Activated CD8-positive, alpha-beta memory T cell treated with anti-CD3 and anti-CD28 coated beads, Interleukin-2, amount 10 ng/mL, durations not matched to agents 7 days and 5 days (primary cell): ENCODE results near the gene MTUS2. TPM values are rescaled to one million over a fixed set of nuclear protein-coding genes. Genes with fewer than 3 reads are reported as not detected.
A peak's percentile ranks its signal among the peaks of the same experiment; 100 is the strongest.

Experiments
- ATAC-seq: fragments of 150-1000 bp; cut with Tn5 transposase; one replicate; pipeline ENCODE4 v1.10.0; 2021; ENCODE audit warnings: moderate library complexity
- CTCF ChIA-PET: fragments of 350-600 bp; sonication (Branson Sonifier 250); formaldehyde crosslinking; loops from one replicate; lab custom pipeline; 2021; ENCODE audit warnings: antibody characterized with exemption; lab: Charles Lee
- DNase-seq: peaks from one replicate; pipeline ENCODE4 v3.0.0-alpha.2; 2020
- H3K27ac Mint-ChIP-seq: one replicate; pipeline ENCODE4 v1.8.0; 2021; ENCODE audit warnings: mild to moderate bottlenecking, mixed read lengths
- H3K27me3 Mint-ChIP-seq: one replicate; pipeline ENCODE4 v1.8.0; 2021; ENCODE audit warnings: mixed read lengths
- H3K36me3 Mint-ChIP-seq: one replicate; pipeline ENCODE4 v1.8.0; 2021; ENCODE audit warnings: mild to moderate bottlenecking, mixed read lengths
- H3K4me1 Mint-ChIP-seq: one replicate; pipeline ENCODE4 v1.8.0; 2021; ENCODE audit warnings: mixed read lengths
- H3K4me3 Mint-ChIP-seq: one replicate; pipeline ENCODE4 v1.8.0; 2021; ENCODE audit warnings: mild to moderate bottlenecking, moderate library complexity, mixed read lengths
- H3K9me3 Mint-ChIP-seq: one replicate; pipeline ENCODE4 v1.8.0; 2022; ENCODE audit warnings: low read depth, mixed read lengths
- total RNA-seq, 2 experiments: library from RNA; stranded (reverse); gene quantifications; one replicate each; pipeline ENCODE4 v1.2.3, GENCODE V29; 2021

MTUS2 gene
- total RNA-seq: not detected

DNA sequence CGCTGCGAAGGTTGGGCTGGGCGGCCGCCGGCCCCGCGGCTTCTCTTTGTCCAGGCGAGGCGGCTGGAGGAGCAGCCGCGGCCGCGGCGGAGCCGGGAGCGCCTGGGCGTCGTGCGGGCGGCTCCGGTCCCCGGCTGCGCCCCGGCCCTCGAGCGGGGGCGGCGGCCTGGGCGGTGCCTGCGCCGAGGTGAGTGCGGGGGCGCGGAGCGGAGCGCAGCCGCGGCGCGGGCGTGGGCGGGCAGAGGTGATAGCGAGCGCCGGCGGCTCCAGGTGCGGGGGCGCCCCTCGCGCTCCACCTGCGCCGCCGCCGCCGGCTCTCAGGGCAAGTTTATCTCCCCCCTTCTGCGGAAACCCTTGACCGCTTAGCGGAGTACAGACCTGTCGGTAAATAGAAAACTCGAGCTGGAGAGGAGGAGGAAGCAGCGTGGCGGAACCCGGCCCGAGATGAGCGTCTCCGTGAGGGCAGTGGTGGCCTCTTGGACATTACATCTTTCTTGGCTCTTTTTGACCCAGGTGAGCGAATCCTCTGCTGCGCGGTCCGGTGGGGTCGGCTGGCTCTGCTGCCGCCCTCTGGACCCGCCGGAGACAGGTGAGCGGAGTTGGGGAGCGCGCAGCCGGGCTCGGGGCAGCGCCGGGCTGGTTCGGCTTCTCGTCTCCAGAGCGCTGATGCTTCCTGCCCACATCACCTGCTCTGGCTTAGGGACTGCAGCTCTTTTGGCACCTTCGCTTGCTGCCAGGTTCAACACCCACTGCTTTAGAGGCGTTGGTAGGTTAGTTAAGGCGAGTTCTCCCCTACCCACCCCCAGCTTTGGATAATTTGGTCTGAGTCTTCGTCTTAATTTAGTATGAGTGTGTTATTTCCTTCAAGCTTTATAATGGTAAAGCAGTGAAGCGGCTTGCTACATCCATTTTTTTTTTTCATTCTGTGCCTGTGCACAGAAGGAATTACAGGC lies at the start of gene MTUS2:
MTUS2 (plus strand) TSS at position 241 of the 953 bp plus-strand sequence.
- Mint-ChIP-seq H3K4me1 (peaks cover 3% of the 10 kb centered on the region), H3K4me3 (peak within 1 kb of the TSS; percentile 30), H3K36me3 (no peaks in the 10 kb centered on the region), H3K27ac (no peak within 1 kb of the TSS), H3K9me3 (peaks cover 7% of the 10 kb centered on the region), H3K27me3 (peaks cover 50% of the 10 kb centered on the region)
- peak; percentile 20 for ATAC-seq
- CTCF ChIA-PET: interaction anchor here (1.1 to 1.3 kb wide), 2 partner anchors 51 to 542 kb away, joined by 3 read pairs; no protein-coding TSS in a partner anchor
- no peak for DNase-seq

DNA sequence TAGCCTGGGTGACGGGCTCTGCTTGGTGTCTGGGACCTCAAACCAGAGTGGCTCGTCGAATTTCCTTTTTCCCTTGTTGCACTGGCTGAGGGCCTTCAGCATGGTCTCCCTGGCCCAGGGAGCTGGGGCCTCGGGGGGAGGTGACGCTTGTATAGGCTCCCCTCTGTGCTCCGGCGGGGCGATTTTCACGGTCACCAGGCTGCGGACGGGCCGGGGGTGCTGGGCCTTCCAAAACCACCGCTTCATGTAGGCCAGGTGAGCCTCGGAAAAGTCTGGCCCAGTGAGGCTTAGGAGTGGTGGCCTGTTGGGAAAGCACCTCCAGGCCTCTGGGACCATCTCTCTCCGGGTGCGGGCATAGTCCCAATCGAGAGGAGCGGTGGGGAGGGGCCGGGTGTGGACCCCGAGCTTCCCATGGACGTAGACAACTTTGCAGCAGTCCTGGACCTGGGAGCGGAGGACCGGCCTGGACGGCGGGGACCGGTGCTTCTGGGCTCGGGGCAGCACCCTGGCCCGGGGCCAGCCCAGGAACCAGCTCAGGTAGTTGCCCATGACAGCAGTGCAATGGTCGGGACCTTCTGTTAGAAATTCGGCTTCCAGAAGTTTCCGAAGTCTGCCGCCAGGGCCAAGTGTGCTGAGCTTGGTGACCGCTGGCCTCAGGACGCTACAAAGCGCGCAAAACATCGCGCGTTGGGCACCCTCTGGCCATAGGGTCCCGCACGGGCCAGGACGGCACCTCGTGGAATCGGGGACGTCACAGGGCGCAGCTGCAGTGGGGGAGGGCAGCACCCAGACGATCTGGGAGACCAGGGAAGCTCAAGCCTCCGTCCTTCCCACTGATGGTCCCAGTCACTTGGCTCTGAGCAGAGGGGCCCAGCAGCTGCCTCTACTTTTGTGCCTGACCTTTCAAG lies 41.6 kb upstream of the MTUS2 start:
- CTCF ChIA-PET: no interaction called here
- peaks cover 15% of the 10 kb centered on the region for H3K27me3 Mint-ChIP-seq
- H3K4me3 Mint-ChIP-seq: no peak overlapping the region
- no peak overlapping the region for H3K27ac Mint-ChIP-seq
- H3K36me3 Mint-ChIP-seq: no peaks in the 10 kb centered on the region
- no peaks in the 10 kb centered on the region for H3K4me1 Mint-ChIP-seq
- H3K9me3 Mint-ChIP-seq: peaks cover 2% of the 10 kb centered on the region
- DNase-seq: no peak
- no peak for ATAC-seq

DNA sequence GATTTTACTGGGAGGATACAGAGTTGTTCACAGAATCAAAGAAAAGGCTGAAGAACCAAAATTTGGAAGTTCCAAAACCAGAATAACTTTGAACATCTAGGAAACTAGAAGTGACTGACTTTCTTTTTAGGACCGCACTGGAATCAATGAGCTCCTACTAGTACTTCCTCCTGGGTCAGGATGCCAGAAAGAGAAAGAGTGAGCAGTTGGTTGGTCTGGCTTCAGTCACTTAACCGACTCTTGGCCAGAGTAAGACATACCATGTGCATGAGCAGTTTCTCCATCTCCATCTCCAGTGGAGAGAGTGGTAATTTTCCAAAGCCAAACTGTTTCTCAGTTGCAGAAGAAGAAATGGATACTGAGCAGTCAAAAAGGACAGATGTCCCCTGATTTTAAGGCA lies 27.1 kb upstream of the MTUS2 start:
- H3K9me3 Mint-ChIP-seq: no peaks in the 10 kb centered on the region
- H3K4me3 Mint-ChIP-seq: no peak overlapping the region
- peaks cover 38% of the 10 kb centered on the region for H3K27me3 Mint-ChIP-seq
- H3K27ac Mint-ChIP-seq: no peak overlapping the region
- no peak for ATAC-seq
- no peak for DNase-seq
- CTCF ChIA-PET: no interaction called here
- H3K36me3 Mint-ChIP-seq: no peaks in the 10 kb centered on the region
- no peaks in the 10 kb centered on the region for H3K4me1 Mint-ChIP-seq

DNA sequence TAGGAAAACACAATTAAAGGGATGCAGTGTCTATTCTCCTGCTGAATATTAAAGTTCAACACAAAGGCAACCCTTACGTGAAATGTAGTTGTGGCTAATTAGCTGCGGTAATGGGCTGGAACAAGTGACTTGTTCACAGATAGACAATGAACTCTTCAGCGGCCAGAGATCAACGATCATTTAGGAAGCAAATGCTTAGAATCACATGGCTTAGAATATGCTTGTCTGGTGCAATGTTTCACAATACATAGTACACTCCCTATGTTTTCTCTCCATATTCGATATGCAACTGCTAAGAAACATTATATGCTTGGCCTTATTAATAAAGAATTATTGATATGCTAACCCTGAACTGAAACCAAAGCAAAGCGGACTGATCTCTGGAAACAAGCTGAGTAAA lies 25.7 kb upstream of the MTUS2 start:
- Mint-ChIP-seq H3K27ac (no peak overlapping the region), H3K4me1 (no peaks in the 10 kb centered on the region), H3K36me3 (no peaks in the 10 kb centered on the region), H3K4me3 (no peak overlapping the region), H3K9me3 (no peaks in the 10 kb centered on the region), H3K27me3 (peaks cover 37% of the 10 kb centered on the region)
- CTCF ChIA-PET: no interaction called here
- no peak for ATAC-seq
- DNase-seq: no peak

DNA sequence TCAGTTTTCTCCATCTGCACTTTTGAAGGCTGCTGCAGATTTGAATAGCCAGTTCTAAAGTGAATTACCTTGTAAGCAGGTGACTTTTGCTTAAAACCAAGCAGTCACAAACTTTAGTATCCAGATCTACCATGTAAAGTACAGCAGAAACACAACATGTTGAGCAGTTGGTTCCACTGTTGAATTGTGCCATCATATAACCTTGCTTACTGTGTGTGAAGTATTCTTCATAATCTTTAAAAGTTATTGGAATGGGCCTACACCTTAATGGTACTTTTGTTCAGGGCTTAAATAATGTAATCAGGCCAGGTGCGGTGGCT lies 23.2 kb upstream of the MTUS2 start:
- H3K4me3 Mint-ChIP-seq: no peak overlapping the region
- no peaks in the 10 kb centered on the region for H3K36me3 Mint-ChIP-seq
- H3K27me3 Mint-ChIP-seq: peaks cover 33% of the 10 kb centered on the region
- no peak for ATAC-seq
- H3K27ac Mint-ChIP-seq: no peak overlapping the region
- CTCF ChIA-PET: interaction anchor here (0.6 to 1.1 kb wide), 9 partner anchors 9 to 817 kb away, joined by 3 to 7 read pairs (median 4); partner anchors contain the start of gene POMP
- no peak for DNase-seq
- H3K9me3 Mint-ChIP-seq: no peaks in the 10 kb centered on the region
- H3K4me1 Mint-ChIP-seq: no peaks in the 10 kb centered on the region

- Mint-ChIP-seq H3K36me3 (no peaks in the 10 kb centered on the region), H3K27me3 (peaks cover 11% of the 10 kb centered on the region), H3K4me1 (no peaks in the 10 kb centered on the region), H3K9me3 (peaks cover 11% of the 10 kb centered on the region), H3K4me3 (no peak overlapping the region), H3K27ac (no peak overlapping the region)
- ATAC-seq: no peak
- peak; percentile 42 for DNase-seq
- CTCF ChIA-PET: interaction anchor here (0.7 to 1.1 kb wide), 2 partner anchors 9 to 1131 kb away, joined by 3 to 4 read pairs; no protein-coding TSS in a partner anchor
Observed at GRCh38 chr13:28805193-28805819, 14.8 kb upstream of the MTUS2 start.

GRCh38 chr13:28817204-28817603 lies 2.9 kb upstream of the MTUS2 start:
- Mint-ChIP-seq H3K27ac (no peak overlapping the region), H3K4me1 (peaks cover 3% of the 10 kb centered on the region), H3K27me3 (peaks cover 38% of the 10 kb centered on the region), H3K9me3 (no peaks in the 10 kb centered on the region), H3K4me3 (no peak overlapping the region), H3K36me3 (no peaks in the 10 kb centered on the region)
- CTCF ChIA-PET: no interaction called here
- ATAC-seq (no peak), DNase-seq (no peak)

- H3K4me1 Mint-ChIP-seq: peaks cover 3% of the 10 kb centered on the region
- peaks cover 5% of the 10 kb centered on the region for H3K9me3 Mint-ChIP-seq
- DNase-seq: no peak
- H3K27ac Mint-ChIP-seq: no peak overlapping the region
- no peaks in the 10 kb centered on the region for H3K36me3 Mint-ChIP-seq
- CTCF ChIA-PET: interaction anchor here (1.3 kb wide), 1 partner anchor 544 kb away, joined by 3 read pairs; no protein-coding TSS in a partner anchor
- ATAC-seq: no peak
- peaks cover 47% of the 10 kb centered on the region for H3K27me3 Mint-ChIP-seq
- H3K4me3 Mint-ChIP-seq: no peak overlapping the region
Observed at GRCh38 chr13:28819046-28819730, 951 bp upstream of the MTUS2 start.

DNA sequence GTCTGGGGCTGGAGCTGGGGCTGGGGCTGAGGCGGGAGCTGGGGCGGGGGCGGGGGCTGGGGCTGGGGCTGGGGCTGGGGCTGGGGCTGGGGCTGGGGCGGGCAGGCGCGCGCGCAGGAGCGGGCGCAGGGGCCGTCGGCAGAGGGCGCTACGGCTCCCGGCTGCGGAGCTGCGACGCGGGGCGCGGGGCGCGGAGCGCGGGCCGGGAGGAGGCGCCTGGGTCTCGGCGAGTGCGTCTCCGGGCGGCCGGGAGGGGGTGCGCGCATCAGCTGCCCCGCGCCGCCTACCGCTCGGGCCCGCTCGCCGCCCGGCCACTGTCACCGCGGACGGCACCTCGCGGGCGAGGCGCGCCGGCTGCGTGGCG lies 422 bp upstream of the MTUS2 start:
- peaks cover 47% of the 10 kb centered on the region for H3K27me3 Mint-ChIP-seq
- CTCF ChIA-PET: interaction anchor here (1.1 to 1.3 kb wide), 2 partner anchors 52 to 543 kb away, joined by 3 read pairs; no protein-coding TSS in a partner anchor

DNA sequence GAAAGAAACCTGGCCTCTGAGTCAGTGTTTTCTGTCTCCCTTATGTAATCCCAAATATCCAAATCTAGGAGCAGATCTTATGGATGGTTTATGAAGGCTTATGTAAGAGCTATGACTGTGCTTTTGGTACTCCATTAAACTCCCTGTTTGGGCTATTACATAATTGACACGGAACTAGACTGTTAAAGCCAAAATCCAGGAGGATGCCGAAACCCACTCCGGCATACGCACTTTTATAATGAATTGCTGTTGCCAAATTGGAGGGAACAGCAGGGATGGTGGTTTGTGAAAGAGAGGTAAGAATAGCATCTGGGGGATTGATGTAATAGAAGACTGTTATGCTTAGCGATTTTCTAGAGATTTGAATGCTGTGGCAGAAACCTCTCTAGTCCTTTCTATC lies 2.0 kb downstream of the MTUS2 start:
- Mint-ChIP-seq H3K27ac (no peak overlapping the region), H3K27me3 (peaks cover 50% of the 10 kb centered on the region), H3K4me1 (peaks cover 3% of the 10 kb centered on the region), H3K36me3 (no peaks in the 10 kb centered on the region), H3K4me3 (no peak overlapping the region), H3K9me3 (peaks cover 7% of the 10 kb centered on the region)
- CTCF ChIA-PET: no interaction called here
- DNase-seq (no peak), ATAC-seq (no peak)

More for the DNA sequence above, 422 bp upstream of the MTUS2 start:
- Mint-ChIP-seq H3K4me3 (no peak overlapping the region), H3K27ac (no peak overlapping the region), H3K9me3 (peaks cover 7% of the 10 kb centered on the region), H3K4me1 (peaks cover 3% of the 10 kb centered on the region), H3K36me3 (no peaks in the 10 kb centered on the region)
- ATAC-seq (peak; percentile 53), DNase-seq (no peak)

GRCh38 chr13:28822801-28823200 lies 2.7 kb downstream of the MTUS2 start:
- Mint-ChIP-seq H3K27ac (no peak overlapping the region), H3K4me1 (peaks cover 3% of the 10 kb centered on the region), H3K9me3 (peaks cover 7% of the 10 kb centered on the region), H3K27me3 (peaks cover 44% of the 10 kb centered on the region), H3K4me3 (no peak overlapping the region), H3K36me3 (no peaks in the 10 kb centered on the region)
- ATAC-seq (no peak), DNase-seq (no peak)
- CTCF ChIA-PET: no interaction called here

DNA sequence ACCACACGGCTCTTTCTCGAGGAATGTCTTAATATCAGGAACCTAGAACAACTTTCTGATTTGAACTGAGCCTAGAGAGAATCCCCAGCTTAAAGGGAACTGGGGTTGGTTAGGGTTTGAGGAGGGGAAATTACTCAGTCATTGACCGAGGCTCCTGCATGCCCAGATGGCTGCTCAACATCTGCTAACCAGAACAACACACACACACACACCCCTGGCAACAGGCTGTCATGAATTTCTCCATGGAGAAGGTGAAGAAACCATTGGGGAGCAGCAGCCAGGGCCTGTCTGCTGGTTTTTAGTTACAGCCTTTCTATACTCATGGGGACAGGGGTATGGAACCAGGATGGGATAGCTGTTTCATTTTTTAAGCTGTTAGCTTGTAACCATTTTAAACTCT lies 5.2 kb downstream of the MTUS2 start:
- H3K4me3 Mint-ChIP-seq: no peak overlapping the region
- H3K4me1 Mint-ChIP-seq: peaks cover 3% of the 10 kb centered on the region
- H3K27me3 Mint-ChIP-seq: peaks cover 28% of the 10 kb centered on the region
- DNase-seq: no peak
- H3K27ac Mint-ChIP-seq: no peak overlapping the region
- no peak for ATAC-seq
- no peaks in the 10 kb centered on the region for H3K36me3 Mint-ChIP-seq
- CTCF ChIA-PET: no interaction called here
- peaks cover 13% of the 10 kb centered on the region for H3K9me3 Mint-ChIP-seq
